Liver (tissue), 9 donors: ENCODE measurements around the gene ZNF304. TPM values are rescaled to one million over a fixed set of nuclear protein-coding genes. Genes with fewer than 3 reads are reported as not detected.

Source experiments
- DNase-seq: peaks from one replicate; pipeline ENCODE4 v3.0.0-alpha.2; 2017; ENCODE audit warnings: low spot score
- H3K27ac ChIP-seq, 2 donors: one replicate each; pipeline ENCODE4 v1.7.0; 2013; ENCODE audit warnings: inconsistent platforms in 2 of 2, low read length in 2 of 2, control low read depth in 1 of 2, low read depth in 1 of 2, mild to moderate bottlenecking in 1 of 2
- H3K27me3 ChIP-seq, 4 donors: one replicate each; pipeline versions ENCODE4 v1.6.1 to v1.7.0; 2013; ENCODE audit warnings: low read length in 3 of 4, inconsistent platforms in 1 of 4, mild to moderate bottlenecking in 1 of 4, moderate library complexity in 1 of 4; ENCODE audit not compliant: control insufficient read depth in 4 of 4, insufficient read depth in 4 of 4
- H3K36me3 ChIP-seq, 4 donors: one replicate each; pipeline versions ENCODE4 v1.6.1 to v1.7.0; 2013; ENCODE audit warnings: low read length in 3 of 4, mild to moderate bottlenecking in 3 of 4, low read depth in 1 of 4, moderate library complexity in 1 of 4; ENCODE audit not compliant: control insufficient read depth in 4 of 4, insufficient read depth in 3 of 4
- H3K4me1 ChIP-seq, 4 donors: one replicate each; pipeline versions ENCODE4 v1.6.1 to v1.7.0; 2013; ENCODE audit warnings: low read length in 3 of 4, mild to moderate bottlenecking in 3 of 4, moderate library complexity in 1 of 4; ENCODE audit not compliant: control insufficient read depth in 4 of 4, insufficient read depth in 4 of 4
- H3K4me3 ChIP-seq, 3 donors: one replicate each; pipeline versions ENCODE4 v1.6.1 to v1.7.0; 2013; ENCODE audit warnings: low read length in 3 of 3, control low read depth in 1 of 3, low read depth in 1 of 3, mild to moderate bottlenecking in 1 of 3
- H3K9ac ChIP-seq, 2 donors: one replicate each; pipeline ENCODE4 v1.7.0; 2013; ENCODE audit warnings: low read length in 2 of 2, mild to moderate bottlenecking in 2 of 2, moderate library complexity in 2 of 2, control low read depth in 1 of 2, low read depth in 1 of 2
- H3K9me3 ChIP-seq, 4 donors: one replicate each; pipeline versions ENCODE4 v1.6.1 to v1.7.0; 2013; ENCODE audit warnings: low read length in 3 of 4; ENCODE audit not compliant: control insufficient read depth in 4 of 4
- EGR1 ChIP-seq, 2 donors: IDR thresholded peaks; 2 replicates each; pipeline ENCODE4 v1.6.1; 2016 to 2018; ENCODE audit warnings: antibody characterized with exemption in 2 of 2, low read depth in 2 of 2
- FOXA1 ChIP-seq: IDR thresholded peaks from 2 replicates; pipeline ENCODE4 v1.6.1; 2016; ENCODE audit warnings: antibody characterized with exemption
- FOXA2 ChIP-seq: IDR thresholded peaks from 2 replicates; pipeline ENCODE4 v1.6.1; 2016; ENCODE audit warnings: antibody characterized with exemption
- GABPA ChIP-seq, 2 donors: IDR thresholded peaks in 1 of 2; conservative IDR thresholded peaks in 1 of 2; 2 replicates each; pipeline ENCODE4 v1.6.1; 2016; ENCODE audit warnings: antibody characterized with exemption in 2 of 2, mild to moderate bottlenecking in 1 of 2, moderate library complexity in 1 of 2
- HNF4A ChIP-seq, 2 donors: conservative IDR thresholded peaks; 2 replicates each; pipeline ENCODE4 v1.6.1; 2016; ENCODE audit warnings: antibody characterized with exemption in 2 of 2, mild to moderate bottlenecking in 2 of 2
- HNF4G ChIP-seq: IDR thresholded peaks from 2 replicates; pipeline ENCODE4 v1.6.1; 2016; ENCODE audit warnings: antibody characterized with exemption
- JUND ChIP-seq, 2 donors: IDR thresholded peaks; 2 replicates each; pipeline ENCODE4 v1.6.1; 2016; ENCODE audit warnings: antibody characterized with exemption in 2 of 2
- NR2F2 ChIP-seq: IDR thresholded peaks from 2 replicates; pipeline ENCODE4 v1.6.1; 2016; ENCODE audit warnings: antibody characterized with exemption
- RAD21 ChIP-seq, 2 donors: IDR thresholded peaks; 2 replicates each; pipeline ENCODE4 v1.6.1; 2016; ENCODE audit warnings: antibody characterized with exemption in 2 of 2, mild to moderate bottlenecking in 2 of 2
- RXRA ChIP-seq, 2 donors: IDR thresholded peaks; 2 replicates each; pipeline ENCODE4 v1.6.1; 2017 to 2018; ENCODE audit warnings: antibody characterized with exemption in 2 of 2, mild to moderate bottlenecking in 1 of 2
- SP1 ChIP-seq: IDR thresholded peaks from 2 replicates; pipeline ENCODE4 v1.6.1; 2018; ENCODE audit warnings: antibody characterized with exemption, mild to moderate bottlenecking
- YY1 ChIP-seq: IDR thresholded peaks from 2 replicates; pipeline ENCODE4 v1.6.1; 2016; ENCODE audit warnings: antibody characterized with exemption, mild to moderate bottlenecking
- WGBS: extraction: QIAGEN DNeasy Blood & Tissue Kit; methylation state at CpG from one replicate; pipeline ENCODE4 v1.1.7; 2013; 5-methylcytosine and 5-hydroxymethylcytosine counted together
- polyA plus RNA-seq, 2 donors: library from polyadenylated mRNA; stranded (reverse) in 1 of 2; unstranded in 1 of 2; fragments of 200-250 nt in 1 of 2; fragments of >200 nt in 1 of 2; fragmentation: Nextera tagmentation in 1 of 2; extraction: Ambion mirVana in 1 of 2; gene quantifications; one replicate each; pipeline versions ENCODE4 v1.2.1 to v1.2.3, GENCODE V29; 2013 to 2015
- total RNA-seq, 2 donors: library from RNA; depleted of rRNA; stranded (reverse); fragments of >200 nt; gene quantifications; one replicate each; pipeline ENCODE4 v1.2.3, GENCODE V29; 2014
- TF ChIP-seq, protein P1 (sequence below): IDR thresholded peaks from 2 replicates; pipeline ENCODE4 v1.6.1; 2016; ENCODE audit warnings: antibody characterized with exemption, mild to moderate bottlenecking
- TF ChIP-seq, protein P2 (sequence below): fragments of 150-350 bp; IDR thresholded peaks from 2 replicates; pipeline ENCODE4 v1.5.1; 2017; ENCODE audit warnings: improper control_type of control experiment, low read depth, low read length; ENCODE audit not compliant: missing input control
- TF ChIP-seq, protein P3 (sequence below): IDR thresholded peaks from 2 replicates; pipeline ENCODE4 v1.6.1; 2016; ENCODE audit warnings: antibody characterized with exemption
- TF ChIP-seq, protein P4 (sequence below): IDR thresholded peaks from 2 replicates; pipeline ENCODE4 v1.6.1; 2016; ENCODE audit warnings: antibody characterized with exemption
- TF ChIP-seq, protein P5 (sequence below): IDR thresholded peaks from 2 replicates; pipeline ENCODE4 v1.6.1; 2016; ENCODE audit warnings: antibody characterized with exemption
- donor health status: healthy.
- donor health status: healthy.
- donor health status: healthy.
- donor health status: healthy.
- donor health status: healthy.

The ZNF304 gene
- total and polyA plus RNA-seq, 4 donors, result 0.90 to 5.6 (median 2.3) TPM

DNA sequence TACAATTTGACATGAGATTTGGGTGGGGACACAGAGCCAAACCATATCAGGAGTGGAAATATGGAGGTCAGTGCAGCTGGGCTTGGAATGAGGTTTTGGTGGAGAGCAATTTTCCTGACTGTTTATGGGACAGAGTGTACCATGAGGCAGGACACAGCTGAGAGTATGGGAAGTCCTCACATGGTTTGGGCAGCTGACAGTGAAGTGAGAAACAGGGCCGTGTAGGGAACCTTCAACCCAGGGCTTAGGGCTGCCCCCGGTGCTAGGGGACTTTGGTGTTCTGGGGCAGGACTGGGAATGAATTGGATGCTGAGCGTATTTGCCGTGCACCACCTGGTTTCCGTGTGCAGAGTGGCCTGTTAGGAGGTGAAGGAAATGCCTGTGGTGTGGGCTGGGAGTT is 44.6 kb downstream of the ZNF304 start:
- Histone ChIP-seq H3K9me3 (peaks cover 8 to 58% (median 56%) of the 10 kb centered on the region in 4 donors), H3K4me1 (peaks cover 2 to 11% (median 6%) of the 10 kb centered on the region in 4 donors), H3K27me3 (no peaks in the 10 kb centered on the region), H3K4me3 (peak overlapping the region in 2 of 3 donors; percentile 35 to 73), H3K9ac (no peak overlapping the region), H3K27ac (no peak overlapping the region), H3K36me3 (peaks cover 15 to 61% (median 52%) of the 10 kb centered on the region in 4 donors)
- 93% methylated on average over 5 of the region's 5 CpGs for WGBS
- TF ChIP-seq NR2F2, result no peak
- no peak for TF ChIP-seq HNF4A (conservative IDR thresholded peaks at IDR 0.05)
- TF ChIP-seq SP1, result no peak
- DNase-seq, result no peak

DNA sequence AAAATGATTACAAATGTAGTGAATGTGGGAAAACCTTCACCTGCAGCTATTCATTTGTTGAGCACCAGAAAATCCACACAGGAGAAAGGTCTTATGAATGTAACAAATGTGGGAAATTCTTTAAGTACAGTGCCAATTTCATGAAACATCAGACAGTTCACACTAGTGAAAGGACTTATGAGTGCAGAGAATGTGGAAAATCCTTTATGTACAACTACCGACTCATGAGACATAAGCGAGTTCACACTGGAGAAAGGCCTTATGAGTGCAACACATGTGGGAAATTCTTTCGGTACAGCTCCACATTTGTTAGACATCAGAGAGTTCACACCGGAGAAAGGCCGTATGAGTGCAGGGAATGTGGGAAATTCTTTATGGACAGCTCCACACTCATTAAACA is 47.8 kb downstream of the ZNF304 start:
- TF ChIP-seq HNF4A (conservative IDR thresholded peaks at IDR 0.05), result no peak
- no peak for TF ChIP-seq FOXA1
- TF ChIP-seq, protein P1, sequence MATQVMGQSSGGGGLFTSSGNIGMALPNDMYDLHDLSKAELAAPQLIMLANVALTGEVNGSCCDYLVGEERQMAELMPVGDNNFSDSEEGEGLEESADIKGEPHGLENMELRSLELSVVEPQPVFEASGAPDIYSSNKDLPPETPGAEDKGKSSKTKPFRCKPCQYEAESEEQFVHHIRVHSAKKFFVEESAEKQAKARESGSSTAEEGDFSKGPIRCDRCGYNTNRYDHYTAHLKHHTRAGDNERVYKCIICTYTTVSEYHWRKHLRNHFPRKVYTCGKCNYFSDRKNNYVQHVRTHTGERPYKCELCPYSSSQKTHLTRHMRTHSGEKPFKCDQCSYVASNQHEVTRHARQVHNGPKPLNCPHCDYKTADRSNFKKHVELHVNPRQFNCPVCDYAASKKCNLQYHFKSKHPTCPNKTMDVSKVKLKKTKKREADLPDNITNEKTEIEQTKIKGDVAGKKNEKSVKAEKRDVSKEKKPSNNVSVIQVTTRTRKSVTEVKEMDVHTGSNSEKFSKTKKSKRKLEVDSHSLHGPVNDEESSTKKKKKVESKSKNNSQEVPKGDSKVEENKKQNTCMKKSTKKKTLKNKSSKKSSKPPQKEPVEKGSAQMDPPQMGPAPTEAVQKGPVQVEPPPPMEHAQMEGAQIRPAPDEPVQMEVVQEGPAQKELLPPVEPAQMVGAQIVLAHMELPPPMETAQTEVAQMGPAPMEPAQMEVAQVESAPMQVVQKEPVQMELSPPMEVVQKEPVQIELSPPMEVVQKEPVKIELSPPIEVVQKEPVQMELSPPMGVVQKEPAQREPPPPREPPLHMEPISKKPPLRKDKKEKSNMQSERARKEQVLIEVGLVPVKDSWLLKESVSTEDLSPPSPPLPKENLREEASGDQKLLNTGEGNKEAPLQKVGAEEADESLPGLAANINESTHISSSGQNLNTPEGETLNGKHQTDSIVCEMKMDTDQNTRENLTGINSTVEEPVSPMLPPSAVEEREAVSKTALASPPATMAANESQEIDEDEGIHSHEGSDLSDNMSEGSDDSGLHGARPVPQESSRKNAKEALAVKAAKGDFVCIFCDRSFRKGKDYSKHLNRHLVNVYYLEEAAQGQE, result no peak
- TF ChIP-seq YY1, result no peak
- no peak for TF ChIP-seq GABPA (IDR thresholded peaks at IDR 0.05 in 1 of 2, conservative IDR thresholded peaks at IDR 0.05 in 1 of 2)
- TF ChIP-seq, protein P2, sequence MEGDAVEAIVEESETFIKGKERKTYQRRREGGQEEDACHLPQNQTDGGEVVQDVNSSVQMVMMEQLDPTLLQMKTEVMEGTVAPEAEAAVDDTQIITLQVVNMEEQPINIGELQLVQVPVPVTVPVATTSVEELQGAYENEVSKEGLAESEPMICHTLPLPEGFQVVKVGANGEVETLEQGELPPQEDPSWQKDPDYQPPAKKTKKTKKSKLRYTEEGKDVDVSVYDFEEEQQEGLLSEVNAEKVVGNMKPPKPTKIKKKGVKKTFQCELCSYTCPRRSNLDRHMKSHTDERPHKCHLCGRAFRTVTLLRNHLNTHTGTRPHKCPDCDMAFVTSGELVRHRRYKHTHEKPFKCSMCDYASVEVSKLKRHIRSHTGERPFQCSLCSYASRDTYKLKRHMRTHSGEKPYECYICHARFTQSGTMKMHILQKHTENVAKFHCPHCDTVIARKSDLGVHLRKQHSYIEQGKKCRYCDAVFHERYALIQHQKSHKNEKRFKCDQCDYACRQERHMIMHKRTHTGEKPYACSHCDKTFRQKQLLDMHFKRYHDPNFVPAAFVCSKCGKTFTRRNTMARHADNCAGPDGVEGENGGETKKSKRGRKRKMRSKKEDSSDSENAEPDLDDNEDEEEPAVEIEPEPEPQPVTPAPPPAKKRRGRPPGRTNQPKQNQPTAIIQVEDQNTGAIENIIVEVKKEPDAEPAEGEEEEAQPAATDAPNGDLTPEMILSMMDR, result no peak
- no peak for TF ChIP-seq SP1
- TF ChIP-seq RXRA (IDR thresholded peaks at IDR 0.05), result no peak
- TF ChIP-seq, protein P3, sequence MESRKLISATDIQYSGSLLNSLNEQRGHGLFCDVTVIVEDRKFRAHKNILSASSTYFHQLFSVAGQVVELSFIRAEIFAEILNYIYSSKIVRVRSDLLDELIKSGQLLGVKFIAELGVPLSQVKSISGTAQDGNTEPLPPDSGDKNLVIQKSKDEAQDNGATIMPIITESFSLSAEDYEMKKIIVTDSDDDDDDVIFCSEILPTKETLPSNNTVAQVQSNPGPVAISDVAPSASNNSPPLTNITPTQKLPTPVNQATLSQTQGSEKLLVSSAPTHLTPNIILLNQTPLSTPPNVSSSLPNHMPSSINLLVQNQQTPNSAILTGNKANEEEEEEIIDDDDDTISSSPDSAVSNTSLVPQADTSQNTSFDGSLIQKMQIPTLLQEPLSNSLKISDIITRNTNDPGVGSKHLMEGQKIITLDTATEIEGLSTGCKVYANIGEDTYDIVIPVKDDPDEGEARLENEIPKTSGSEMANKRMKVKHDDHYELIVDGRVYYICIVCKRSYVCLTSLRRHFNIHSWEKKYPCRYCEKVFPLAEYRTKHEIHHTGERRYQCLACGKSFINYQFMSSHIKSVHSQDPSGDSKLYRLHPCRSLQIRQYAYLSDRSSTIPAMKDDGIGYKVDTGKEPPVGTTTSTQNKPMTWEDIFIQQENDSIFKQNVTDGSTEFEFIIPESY, result no peak
- TF ChIP-seq, protein P4, sequence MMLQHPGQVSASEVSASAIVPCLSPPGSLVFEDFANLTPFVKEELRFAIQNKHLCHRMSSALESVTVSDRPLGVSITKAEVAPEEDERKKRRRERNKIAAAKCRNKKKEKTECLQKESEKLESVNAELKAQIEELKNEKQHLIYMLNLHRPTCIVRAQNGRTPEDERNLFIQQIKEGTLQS, result no peak
- TF ChIP-seq, protein P5, sequence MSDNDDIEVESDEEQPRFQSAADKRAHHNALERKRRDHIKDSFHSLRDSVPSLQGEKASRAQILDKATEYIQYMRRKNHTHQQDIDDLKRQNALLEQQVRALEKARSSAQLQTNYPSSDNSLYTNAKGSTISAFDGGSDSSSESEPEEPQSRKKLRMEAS, result no peak
- no peak for TF ChIP-seq NR2F2
- TF ChIP-seq EGR1 (IDR thresholded peaks at IDR 0.05; ENCODE audit: low read depth in 2 of 2), result no peak
- TF ChIP-seq HNF4G, result no peak
- TF ChIP-seq JUND (IDR thresholded peaks at IDR 0.05), result no peak
- TF ChIP-seq FOXA2, result no peak
- no peak for TF ChIP-seq RAD21 (IDR thresholded peaks at IDR 0.05)
- DNase-seq, result no peak
- Histone ChIP-seq H3K9me3 (peaks cover 12 to 67% (median 58%) of the 10 kb centered on the region in 4 donors), H3K27me3 (no peaks in the 10 kb centered on the region), H3K36me3 (peaks cover 13 to 52% (median 48%) of the 10 kb centered on the region in 4 donors), H3K27ac (no peak overlapping the region), H3K9ac (no peak overlapping the region), H3K4me1 (peaks cover 0 to 2% (median 0%) of the 10 kb centered on the region in 4 donors), H3K4me3 (peak overlapping the region in 2 of 3 donors; percentile 27 to 59)
- 98% methylated on average over 5 of the region's 5 CpGs for WGBS
